ENCODE results near the gene CLCN4.

Gene CLCN4

DNA sequence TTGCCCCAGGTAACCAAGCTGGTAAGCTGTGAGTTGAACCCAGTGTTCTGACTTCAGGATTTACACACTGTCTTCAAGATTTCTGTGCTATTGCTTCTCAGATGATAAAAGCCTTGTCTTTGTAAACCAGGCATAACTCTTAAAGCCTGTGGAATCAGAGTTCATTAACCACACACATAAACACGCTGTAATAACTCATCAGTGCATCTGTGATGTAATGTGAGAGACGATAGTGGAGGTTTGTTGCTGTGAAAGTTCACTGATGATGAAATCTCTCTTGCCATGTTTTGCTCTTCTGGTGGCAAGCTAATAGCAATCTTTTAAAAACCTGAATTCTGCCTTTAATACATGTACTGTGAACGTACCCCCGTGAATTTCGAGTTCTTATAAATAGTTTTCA lies 41.5 kb downstream of the CLCN4 start:
- no peak for DNase-seq

DNA sequence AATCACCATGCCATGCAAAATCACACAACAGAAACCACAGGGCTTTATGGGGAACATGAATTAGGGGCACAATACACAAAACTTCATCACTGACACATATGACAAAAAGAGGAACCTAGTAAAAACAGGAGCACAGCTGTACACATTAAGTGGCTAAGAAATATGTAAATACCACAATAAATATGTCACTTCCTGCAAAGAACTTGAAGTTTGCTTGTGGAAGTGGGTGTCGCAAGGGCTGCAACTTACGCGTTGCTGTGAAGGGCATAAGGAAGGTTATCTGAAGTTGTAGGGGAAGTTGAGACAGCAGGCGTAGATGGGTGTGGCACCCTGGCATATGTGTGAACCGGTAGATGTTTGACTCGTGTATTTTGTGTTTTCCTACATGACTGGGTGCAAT lies 42.4 kb downstream of the CLCN4 start:
- peak; percentile 10 to 84 for DNase-seq

DNA sequence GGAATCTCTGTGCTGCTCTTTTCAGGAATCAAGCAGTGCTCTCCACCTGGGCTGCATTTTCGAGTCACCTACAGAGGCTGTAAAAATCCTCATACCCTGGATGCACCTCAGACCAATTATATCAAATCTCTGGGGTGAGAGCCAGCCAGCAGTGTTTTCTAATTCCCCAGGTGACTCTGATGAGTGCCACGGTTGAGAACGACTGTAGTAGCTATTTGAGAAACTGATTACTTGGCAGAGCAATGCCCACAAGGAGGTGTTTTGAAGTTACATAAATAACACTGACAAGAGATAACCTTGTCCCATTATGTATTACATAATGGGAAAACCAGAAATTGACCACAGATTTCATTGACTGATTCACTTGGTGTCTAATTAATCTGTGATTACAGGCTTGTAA lies 46.8 kb downstream of the CLCN4 start:
- no peak for DNase-seq

DNA sequence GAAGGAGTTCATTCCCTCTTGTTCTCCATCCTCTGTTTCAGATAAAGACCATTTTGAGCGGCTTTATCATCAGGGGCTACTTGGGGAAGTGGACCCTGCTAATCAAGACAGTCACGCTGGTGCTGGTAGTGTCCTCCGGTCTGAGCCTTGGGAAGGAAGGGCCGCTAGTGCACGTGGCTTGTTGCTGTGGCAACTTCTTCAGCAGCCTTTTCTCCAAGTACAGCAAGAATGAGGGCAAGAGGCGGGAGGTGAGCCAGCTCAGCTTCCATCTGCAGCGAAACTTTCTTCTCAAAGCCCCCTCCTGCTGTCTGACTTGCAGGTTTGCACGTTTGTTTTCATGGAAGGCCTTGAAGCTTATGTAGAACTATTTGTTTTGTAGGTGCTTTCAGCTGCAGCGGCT lies 49.5 kb downstream of the CLCN4 start:
- no peak for DNase-seq

DNA sequence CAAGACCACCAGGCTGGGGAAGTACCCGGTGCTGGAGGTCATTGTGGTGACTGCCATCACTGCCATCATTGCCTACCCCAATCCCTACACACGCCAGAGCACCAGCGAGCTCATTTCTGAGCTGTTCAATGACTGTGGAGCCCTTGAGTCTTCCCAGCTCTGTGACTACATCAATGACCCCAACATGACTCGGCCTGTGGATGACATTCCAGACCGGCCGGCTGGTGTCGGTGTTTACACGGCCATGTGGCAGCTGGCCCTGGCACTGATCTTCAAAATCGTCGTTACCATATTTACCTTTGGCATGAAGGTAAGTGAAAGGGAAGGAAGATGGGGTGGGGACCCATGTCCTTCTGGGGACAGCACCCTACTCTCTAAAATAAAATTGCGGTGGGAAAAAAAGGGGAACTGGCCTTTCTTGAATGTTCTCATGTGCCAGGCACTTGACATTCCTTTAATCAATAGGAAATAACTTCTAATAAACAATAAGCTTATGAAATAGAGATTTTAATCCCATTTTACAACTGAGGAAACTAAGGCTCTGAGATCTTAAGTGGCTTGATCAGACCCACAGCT lies 51.6 kb downstream of the CLCN4 start:
- DNase-seq = no peak

DNA sequence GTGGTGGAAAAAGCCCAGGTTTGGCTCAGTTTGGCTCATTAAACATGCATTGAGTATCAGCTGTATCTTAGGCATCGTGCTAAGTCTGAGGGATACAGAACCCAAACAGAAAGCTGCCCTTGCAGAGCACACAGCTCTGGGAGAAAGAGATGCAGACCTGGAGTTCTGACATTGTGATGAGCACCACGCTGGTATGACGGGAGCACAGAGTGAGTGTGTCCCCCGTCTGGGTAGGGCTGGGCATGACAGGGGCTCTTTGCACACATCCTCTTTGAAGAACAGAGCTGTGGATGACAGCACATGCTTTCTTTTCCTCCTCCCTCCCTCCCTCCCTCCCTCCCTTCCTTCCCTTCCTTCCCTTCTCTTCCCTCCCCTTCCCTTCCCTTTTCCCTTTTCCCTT lies 52.2 kb downstream of the CLCN4 start:
- DNase-seq = no peak

DNA sequence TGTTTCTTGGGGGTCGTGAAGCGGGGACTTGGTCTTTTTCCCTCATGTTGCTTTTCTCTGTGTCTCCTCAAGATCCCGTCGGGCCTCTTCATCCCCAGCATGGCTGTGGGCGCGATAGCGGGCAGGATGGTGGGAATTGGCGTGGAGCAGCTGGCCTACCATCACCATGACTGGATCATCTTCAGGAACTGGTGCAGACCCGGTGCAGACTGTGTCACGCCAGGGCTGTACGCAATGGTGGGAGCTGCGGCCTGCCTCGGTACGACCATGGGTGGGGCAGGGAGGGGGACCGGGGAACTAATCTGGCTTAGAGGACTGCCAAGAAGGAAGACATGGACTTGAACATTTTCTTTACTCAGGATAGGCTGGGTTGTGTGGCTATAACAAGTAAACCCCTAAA lies 55.6 kb downstream of the CLCN4 start:
- DNase-seq = no peak

DNA sequence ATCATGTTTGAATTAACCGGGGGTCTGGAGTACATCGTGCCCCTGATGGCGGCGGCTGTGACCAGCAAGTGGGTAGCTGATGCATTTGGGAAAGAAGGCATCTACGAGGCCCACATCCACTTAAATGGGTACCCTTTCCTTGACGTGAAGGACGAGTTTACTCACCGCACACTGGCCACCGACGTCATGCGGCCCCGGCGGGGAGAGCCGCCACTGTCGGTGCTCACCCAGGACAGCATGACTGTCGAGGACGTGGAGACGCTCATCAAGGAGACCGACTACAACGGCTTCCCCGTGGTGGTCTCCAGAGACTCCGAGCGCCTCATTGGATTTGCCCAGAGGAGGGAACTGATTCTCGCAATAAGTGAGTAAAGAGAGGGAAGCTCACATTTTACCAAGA lies 56.9 kb downstream of the CLCN4 start:
- no peak for DNase-seq

DNA sequence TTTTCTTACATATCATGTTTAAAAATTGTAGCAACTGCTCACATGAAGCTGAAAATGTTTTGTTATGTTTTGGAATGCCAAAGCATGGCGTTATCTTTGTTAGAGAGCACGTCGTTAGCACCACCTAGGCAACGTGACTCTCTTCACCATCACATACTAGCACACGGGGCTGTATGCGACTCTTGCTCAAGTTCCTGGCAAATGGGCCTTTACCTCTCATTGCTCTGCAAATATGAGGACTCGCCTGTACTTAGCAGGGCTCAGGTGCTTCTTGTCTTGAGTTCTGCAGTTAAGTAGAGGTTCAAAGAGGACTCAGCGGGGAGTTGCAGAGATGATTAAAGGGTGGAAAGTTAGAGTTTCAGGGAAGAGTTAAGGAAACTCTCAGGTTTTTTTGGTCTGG lies 59.4 kb downstream of the CLCN4 start:
- DNase-seq = no peak

DNA sequence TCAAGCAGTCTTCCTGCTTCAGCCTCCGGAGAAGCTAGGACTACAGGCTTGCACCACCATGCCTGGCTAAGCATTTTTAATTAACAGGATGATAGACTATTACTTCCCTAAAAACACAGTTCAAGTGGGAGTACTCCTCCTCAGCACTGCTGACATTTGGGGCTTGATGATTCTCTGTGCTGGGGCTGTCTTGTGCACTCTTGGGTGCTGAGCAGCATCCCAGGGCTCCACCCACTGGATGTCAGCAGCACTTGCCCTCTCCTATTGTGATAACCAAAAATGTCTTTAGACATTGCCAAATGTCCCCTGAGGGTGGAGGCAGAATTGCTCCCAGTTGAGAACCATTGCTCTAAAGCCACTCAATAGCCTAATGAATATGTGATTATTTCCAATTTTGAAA lies 60.4 kb downstream of the CLCN4 start:
- no peak for DNase-seq

DNA sequence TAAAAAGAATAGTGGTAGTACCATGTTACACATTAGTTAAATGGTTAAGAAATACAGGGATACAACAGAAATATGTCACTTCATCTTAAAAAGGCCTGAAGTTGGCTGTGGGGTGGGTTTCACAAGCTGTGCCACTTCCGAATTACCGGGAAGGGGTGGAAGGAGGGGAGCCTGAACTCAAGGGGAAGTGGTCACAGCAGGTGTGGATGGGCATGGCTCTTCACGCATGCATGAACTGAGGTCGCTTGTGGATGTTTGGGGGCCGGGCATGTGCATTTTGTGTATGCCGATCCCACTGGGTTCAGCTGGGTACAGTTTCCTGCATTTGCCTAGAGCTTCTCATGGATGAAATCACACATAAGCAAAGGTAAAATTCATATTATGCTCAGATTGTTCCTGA lies 64.9 kb downstream of the CLCN4 start:
- no peak for DNase-seq

DNA sequence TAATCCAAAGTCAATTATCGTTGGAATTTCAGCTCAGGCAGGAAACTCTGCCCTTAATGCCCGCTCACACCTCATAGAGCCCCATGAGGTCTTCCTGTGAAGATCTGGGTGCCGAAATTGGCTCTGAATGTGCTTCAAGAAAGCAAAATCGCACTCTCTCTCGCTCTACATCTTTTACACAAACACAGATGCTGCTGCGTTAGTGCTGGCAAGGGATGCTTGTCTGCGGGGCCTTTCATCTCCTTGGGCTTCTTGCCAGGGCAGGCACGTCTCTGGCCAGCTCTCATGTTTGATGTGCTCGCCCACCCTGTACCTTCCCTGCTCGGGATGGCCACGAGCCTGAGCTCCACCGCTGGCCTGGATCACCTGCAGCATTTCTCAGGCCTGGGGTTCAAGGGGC lies 66.5 kb downstream of the CLCN4 start:
- DNase-seq = no peak

DNA sequence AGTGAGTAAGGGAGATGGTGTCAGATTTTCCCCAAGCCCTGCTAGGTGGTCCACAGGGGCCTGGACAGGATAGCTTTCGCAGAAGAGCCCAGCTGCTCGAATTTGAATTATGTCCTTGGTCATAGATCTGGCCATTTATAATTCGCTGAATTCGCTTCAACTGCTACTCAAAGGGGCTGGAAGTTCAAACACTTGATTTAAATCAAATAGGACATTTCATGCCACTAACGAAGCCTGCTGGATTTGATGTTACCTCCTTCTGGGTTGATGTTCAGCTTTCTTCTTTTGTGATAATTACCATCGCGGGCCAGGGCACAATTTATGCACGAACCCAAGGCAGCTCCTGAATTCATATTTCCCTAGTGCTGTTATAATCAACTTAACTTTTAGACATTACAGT lies 67.0 kb downstream of the CLCN4 start:
- DNase-seq = no peak

DNA sequence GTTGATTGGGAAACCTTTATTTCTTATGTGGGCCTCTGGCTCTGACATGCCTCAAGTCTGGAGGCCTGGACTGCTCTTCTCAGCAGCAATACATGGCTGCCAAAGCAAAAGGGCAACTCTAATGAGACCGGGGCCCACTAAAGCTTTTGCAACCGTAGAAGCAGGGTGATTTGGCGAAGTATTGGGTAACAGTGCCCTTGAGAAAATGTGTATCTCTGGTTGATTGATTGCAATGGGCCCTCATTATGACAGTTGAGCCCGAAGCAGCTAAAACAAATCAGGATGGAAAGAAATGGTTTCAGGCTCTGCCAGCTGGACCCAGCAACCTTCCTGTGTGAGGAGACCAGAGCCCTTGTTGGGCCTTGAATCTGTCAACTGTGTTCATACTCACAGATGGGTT lies 73.4 kb downstream of the CLCN4 start:
- no peak for DNase-seq

DNA sequence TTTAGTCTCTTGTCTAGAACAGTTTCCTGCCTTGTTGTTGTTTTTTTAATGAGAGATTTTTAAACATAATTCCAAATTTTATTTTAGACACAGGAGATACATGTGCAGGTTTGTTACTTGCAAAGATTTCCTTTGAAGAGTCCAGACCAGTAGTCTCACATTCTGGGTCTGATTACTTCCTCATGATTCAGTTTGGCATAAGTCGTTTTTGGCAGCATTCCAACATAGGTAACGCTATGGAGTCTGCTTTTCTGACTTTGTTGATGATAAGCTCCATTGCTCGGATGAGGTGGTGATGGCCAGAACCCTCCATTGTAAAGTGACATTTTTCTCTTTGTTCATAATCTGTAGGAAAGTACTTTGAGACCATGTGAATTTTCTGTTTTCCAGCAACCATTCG lies 74.7 kb downstream of the CLCN4 start:
- DNase-seq = no peak

DNA sequence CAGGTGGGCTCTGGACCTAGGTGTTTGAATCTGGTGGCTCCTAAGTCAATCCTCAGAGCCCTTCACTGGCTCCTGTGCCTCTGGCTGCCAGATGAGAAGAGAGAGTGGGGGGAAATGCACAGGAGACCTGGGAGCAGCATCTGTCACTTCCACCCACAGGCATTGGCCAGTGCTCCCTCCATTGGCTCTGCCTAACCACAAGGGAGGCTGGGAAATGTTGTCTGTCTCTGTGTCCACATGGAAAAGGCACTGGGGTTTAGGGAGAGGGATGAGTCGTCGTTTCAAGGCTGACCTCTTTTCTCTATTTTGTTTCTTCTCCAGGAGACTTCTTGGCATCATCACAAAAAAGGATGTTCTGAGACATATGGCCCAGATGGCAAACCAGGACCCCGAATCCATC lies 76.4 kb downstream of the CLCN4 start:
- DNase-seq = no peak

DNA sequence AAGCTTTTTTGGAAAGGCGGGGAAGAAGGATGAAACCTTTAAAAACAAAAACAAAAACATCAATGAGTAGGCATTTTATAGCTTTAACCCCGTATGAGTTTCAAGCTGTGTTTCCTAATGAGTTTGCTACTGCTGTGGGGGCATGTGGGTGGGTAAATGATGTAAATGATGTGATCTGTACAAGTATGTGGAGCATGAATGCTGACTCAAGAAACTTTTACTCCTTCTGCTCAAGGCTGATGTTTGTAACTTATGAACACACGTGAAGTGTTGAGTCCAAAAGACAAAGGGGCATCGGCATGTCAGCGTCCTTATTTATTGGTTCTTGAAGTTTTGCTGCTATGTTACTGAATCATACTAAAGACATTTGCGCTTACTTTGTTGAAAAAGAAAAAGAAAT lies 76.9 kb downstream of the CLCN4 start:
- no peak for DNase-seq

DNA sequence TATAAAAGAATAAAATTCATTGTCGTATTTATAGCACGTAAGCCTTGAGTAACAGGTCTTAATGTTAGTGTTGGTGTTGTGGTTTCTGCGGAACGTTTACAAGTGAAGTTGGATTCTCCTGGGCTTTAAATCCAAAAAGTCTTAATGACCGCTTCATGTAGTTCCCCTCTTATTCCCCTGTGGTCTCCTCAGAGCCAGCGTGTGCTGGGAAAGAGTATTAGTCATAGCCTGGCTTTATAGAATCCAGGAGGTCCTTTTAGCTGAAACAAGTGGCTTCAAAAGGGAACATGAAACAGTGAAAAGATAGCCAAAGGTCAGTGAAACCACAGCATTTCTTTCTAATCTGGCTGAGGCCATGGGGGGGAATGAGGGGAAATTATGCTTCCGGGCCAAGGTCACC lies 79.1 kb downstream of the CLCN4 start:
- no peak for DNase-seq

DNA sequence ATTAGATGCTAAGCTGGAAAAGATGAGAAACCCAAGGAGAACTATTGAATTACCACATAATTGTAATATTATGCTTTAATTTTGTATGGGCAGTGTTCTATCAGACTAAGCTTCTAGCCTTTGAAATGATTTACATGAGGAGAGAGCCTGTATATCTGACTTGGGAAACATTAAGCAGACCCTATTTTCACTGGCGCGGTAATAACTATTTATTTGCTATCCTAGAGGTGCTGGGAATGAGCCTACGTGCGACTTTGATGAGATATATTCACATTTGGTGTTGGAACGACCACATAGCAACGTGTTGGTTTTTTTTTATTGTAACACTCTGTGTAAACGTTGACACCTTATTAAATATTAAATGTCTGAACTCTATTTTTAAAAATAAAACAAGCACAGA lies 80.5 kb downstream of the CLCN4 start:
- no peak for DNase-seq

DNA sequence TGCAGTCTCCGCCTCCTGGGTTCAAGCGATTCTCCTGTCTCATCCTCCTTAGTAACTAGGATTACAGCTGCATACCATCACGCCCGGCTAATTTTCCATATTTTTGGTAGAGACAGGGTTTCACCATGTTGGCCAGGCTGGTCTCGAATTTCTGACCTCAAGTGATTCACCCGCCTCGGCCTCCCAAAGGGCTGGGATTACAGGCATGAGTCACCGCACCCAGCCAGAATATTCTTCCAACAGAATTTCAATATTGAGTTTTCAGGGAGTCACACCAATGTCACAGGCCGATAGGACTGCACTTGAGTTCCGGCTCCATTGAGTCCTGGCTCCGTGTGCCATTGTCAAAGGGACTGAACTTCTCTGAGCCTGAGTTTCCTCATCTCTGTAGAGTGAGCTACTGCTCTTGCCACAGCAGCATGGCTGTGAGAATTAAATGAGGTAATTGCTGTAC lies 82.9 kb downstream of the CLCN4 start:
- no peak for DNase-seq

DNA sequence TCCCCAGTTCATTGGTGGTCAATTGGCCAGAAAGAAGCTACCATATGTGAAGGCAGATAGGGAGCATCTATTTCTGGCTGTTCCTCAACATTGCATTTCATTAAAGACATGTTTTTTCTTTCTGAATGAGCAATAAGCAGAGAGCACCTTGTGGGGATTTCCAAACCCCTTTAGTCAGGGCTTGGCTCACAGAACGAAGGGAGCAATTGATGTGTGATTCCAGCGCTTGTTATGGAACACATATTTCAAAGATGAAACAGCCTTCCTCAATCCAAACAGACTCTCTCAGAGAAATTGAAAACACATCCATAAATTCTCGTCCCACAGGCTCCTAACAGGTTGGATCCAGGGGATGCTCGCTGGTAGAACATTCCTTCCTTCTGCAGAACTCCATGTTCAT lies 84.1 kb downstream of the CLCN4 start:
- no peak for DNase-seq

DNA sequence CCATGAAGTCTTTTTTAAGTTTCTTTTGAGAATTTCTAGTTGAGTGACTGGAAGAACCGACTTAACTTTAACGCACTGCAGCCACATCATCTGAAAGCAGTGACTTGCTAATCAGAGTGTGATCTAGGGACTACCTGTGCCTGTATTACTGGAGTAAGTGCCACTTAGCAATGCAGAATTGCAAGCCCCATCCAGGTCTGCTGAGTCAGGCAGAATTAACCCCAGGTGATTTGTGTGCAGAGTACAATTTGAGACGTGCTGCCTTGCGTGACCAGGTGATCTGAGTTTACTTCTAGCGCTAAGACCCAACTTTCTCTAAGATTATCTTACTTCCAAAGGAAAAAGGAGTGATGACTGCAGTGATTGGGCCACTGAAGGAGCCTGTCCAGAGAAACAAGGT lies 85.3 kb downstream of the CLCN4 start:
- no peak for DNase-seq

DNA sequence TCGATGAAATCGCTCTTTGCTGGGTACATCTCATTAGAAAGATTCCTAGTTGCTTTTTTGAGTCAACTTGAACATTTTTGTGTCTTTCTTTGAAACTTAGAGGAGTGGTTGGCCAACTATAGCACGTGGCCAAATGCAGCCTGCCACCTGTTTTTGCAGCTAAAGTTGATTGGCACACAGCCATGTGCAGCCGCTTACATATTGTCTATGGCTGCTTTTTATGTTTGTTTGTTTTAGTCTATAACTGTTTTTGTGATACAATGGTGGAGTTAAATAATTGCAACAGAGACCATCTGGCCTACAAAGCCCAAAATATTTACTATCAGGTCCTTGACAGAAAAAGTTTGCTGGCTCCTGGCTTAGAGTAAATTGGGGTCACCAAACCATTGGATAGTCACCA lies 86.3 kb downstream of the CLCN4 start:
- DNase-seq = no peak

DNA sequence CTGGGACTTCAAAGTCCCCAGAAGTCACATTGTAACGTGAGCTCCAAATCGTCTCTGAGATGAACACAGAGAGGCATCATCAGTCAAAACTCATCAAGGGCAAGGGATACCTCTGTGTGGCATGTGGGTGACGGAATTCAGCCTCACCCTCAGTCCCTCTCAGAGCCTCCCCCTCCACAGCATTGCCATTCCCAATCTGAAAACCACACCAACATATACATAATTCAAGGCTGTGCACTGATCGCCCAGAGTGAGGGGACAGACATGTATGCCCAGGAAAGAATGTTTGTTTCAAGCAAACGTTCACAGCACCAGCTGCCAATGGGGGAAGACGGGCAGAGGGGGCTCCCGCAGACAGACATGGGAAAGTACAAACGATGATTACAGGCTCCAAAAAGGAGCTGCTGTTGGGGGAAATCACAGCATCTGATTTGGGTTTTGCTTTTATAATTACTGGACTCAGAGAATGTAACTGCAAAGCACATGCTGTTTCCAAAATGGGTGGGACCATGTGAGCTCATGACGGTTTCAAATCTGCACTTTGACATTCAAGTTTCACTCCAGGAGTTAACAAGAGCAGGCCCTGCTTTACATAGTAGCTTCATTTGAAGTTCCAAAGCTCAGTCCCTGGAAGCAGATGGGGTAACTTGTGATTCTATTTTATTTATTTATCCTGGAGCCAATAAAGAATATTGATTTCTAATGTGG lies 88.3 kb downstream of the CLCN4 start:
- DNase-seq = no peak

DNA sequence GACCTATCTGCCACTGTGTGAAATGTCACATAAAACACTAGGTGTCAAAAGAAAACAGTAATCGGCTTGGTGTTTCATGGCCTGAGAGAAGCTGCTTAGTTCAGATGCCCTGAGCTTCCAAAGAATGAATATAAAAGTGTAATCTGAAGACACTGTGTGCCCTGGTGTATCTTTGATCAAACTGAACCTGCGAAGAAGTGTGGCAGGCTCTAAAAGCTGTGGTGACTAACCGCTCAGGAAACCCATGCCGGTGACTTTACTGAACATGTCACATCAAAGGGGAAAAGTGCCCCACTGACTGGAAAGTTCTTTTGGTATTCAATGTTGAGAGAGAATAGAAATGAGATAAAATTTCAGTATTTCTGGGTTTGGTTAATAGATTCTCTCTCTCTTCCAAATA lies 89.1 kb downstream of the CLCN4 start:
- no peak for DNase-seq

Data from CD4-positive, alpha-beta T cell treated with Interleukin-4 for 1 hour (primary cell).